ENCODE results near the gene TAL1. TPM values are rescaled to one million over a fixed set of nuclear protein-coding genes. Genes with fewer than 3 reads are reported as not detected.

Gene TAL1
- polyA plus RNA-seq, 1 of the 3 experiments (the other 2 are of a cell fraction): not detected

GRCh38 chr1:47174656-47175020, 57.4 kb downstream of the TAL1 start:
- Histone ChIP-seq H3K9me3 (no peaks in the 10 kb centered on the region), H4K20me1 (ENCODE audit: insufficient read depth) (no peaks in the 10 kb centered on the region), H3K9ac (no peak overlapping the region), H3K27ac (ENCODE audit: low read depth in 2 of 2, low read length in 1 of 2) (no peak overlapping the region), H3F3A (replicated peaks; ENCODE audit: insufficient read depth) (peaks cover 4% of the 10 kb centered on the region), H3K4me1 (ENCODE audit: control insufficient read depth in 1 of 2, insufficient read depth in 2 of 2, low read depth in 1 of 2, low read length in 1 of 2) (peaks cover 3 to 10% of the 10 kb centered on the region in 2 experiments; a peak in 1 of 4 replicates), H3K36me3 (replicated peaks in 1 of 2; ENCODE audit: control insufficient read depth in 1 of 2, insufficient read depth in 2 of 2, low read length in 1 of 2) (no peaks in the 10 kb centered on the region), H3K4me3 (ENCODE audit: low read depth in 2 of 2, low read length in 1 of 2) (no peak overlapping the region), H3K79me2 (ENCODE audit: insufficient read depth) (no peaks in the 10 kb centered on the region), H3K4me2 (no peak overlapping the region), H2AFZ (ENCODE audit: low read depth) (no peak overlapping the region), H3K27me3 (ENCODE audit: insufficient read depth) (no peaks in the 10 kb centered on the region), H3K9me2 (no peaks in the 10 kb centered on the region)
- TF ChIP-seq SMC3 (IDR thresholded peaks at IDR 0.05; ENCODE audit: low read depth, low read length) (no peak), CHD2 (IDR thresholded peaks at IDR 0.05; ENCODE audit: low read length, partially characterized antibody) (no peak), NFIC (IDR thresholded peaks at IDR 0.05; ENCODE audit: borderline replicate concordance) (no peak), JUND (IDR thresholded peaks at IDR 0.05) (no peak), MXI1 (IDR thresholded peaks at IDR 0.05; ENCODE audit: low read depth, low read length) (no peak), SIN3A (IDR thresholded peaks at IDR 0.05; ENCODE audit: borderline replicate concordance, low read depth, low read length) (no peak)
- POLR2A ChIA-PET: no interaction called here
- no peak for DNase-seq
- CTCF ChIA-PET: interaction anchor here (0.7 to 3.6 kb wide), 15 partner anchors 9 to 1051 kb away, joined by 3 to 38 read pairs (median 6); no protein-coding TSS in a partner anchor

- H3K9me2 ChIP-seq: no peaks in the 10 kb centered on the region
- CTCF ChIA-PET: interaction anchor here (0.8 to 1.3 kb wide), 2 partner anchors 260 to 425 kb away, joined by 3 read pairs; no protein-coding TSS in a partner anchor
- no peaks in the 10 kb centered on the region for H3K9me3 ChIP-seq
- no peak overlapping the region for H3K4me2 ChIP-seq
- H3F3A ChIP-seq (replicated peaks; ENCODE audit: insufficient read depth): no peaks in the 10 kb centered on the region
- no peak overlapping the region for H2AFZ ChIP-seq (ENCODE audit: low read depth)
- no peaks in the 10 kb centered on the region for H3K79me2 ChIP-seq (ENCODE audit: insufficient read depth)
- H3K4me1 ChIP-seq (ENCODE audit: control insufficient read depth in 1 of 2, insufficient read depth in 2 of 2, low read depth in 1 of 2, low read length in 1 of 2): no peaks in the 10 kb centered on the region; a peak in 1 of 4 replicates
- no peak for DNase-seq
- H4K20me1 ChIP-seq (ENCODE audit: insufficient read depth): no peaks in the 10 kb centered on the region
- no peak overlapping the region for H3K27ac ChIP-seq (ENCODE audit: low read depth in 2 of 2, low read length in 1 of 2)
- WGBS (ENCODE audit: low lambda C conversion rate): 62% methylated on average over 4 of the region's 5 CpGs
- H3K36me3 ChIP-seq (replicated peaks in 1 of 2; ENCODE audit: control insufficient read depth in 1 of 2, insufficient read depth in 2 of 2, low read length in 1 of 2): no peaks in the 10 kb centered on the region
- POLR2A ChIA-PET: no interaction called here
- no peaks in the 10 kb centered on the region for H3K27me3 ChIP-seq (ENCODE audit: insufficient read depth)
- H3K4me3 ChIP-seq (ENCODE audit: low read depth in 2 of 2, low read length in 1 of 2): no peak overlapping the region
- no peak for TF ChIP-seq PBX3 (IDR thresholded peaks at IDR 0.05)
- H3K9ac ChIP-seq: no peak overlapping the region
Measured at GRCh38 chr1:47172782-47173181, 59.2 kb downstream of the TAL1 start.

Other genes with a start within 250 kb of the TAL1 start
- 0.67 and 0.88 TPM in 2 replicates for gene CYP4X1, start 208.6 kb downstream of the TAL1 start, polyA plus RNA-seq (2012; rRNA removed)
- not detected in 2 replicates for gene CYP4Z1, start 165.0 kb downstream of the TAL1 start, polyA plus RNA-seq (2012; rRNA removed)
- not detected in 2 replicates for gene CYP4A22, start 94.8 kb downstream of the TAL1 start, polyA plus RNA-seq (2012; rRNA removed)
- gene PDZK1IP1, start 42.2 kb downstream of the TAL1 start, polyA plus RNA-seq (2012; rRNA removed): not detected in 2 replicates
- 4.9 and 5.8 TPM in 2 replicates for gene STIL, start 81.9 kb upstream of the TAL1 start, polyA plus RNA-seq (2012; rRNA removed)
- gene CMPK1, start 101.6 kb upstream of the TAL1 start, polyA plus RNA-seq (2012; rRNA removed): 17.5 and 25.1 TPM in 2 replicates
- not detected in 2 replicates for gene FOXE3, start 184.1 kb upstream of the TAL1 start, polyA plus RNA-seq (2012; rRNA removed)
- gene FOXD2, start 205.8 kb upstream of the TAL1 start, polyA plus RNA-seq (2012; rRNA removed): not detected in 2 replicates

All from SK-N-SH (cell line).